Keratinocyte (primary cell): Measurements from ENCODE around the gene OSBPL10. TPM values are rescaled to one million over a fixed set of nuclear protein-coding genes. Genes with fewer than 3 reads are reported as not detected.

Experiments used
- DNase-seq: peaks from one replicate; pipeline ENCODE4 v3.0.0-alpha.2; 2011; ENCODE audit warnings: low read depth, missing footprints, low spot score
- FAIRE-seq: peaks from 2 replicates; lab custom pipeline; 2011; peaks lifted over from hg19 to GRCh38; lab: Jason Lieb, UNC
- H2AFZ ChIP-seq: 2 replicates; pipeline ENCODE4 v1.6.0; 2012; ENCODE audit warnings: low read length, control low read depth, inconsistent platforms; ENCODE audit not compliant: control insufficient read depth
- H3K27ac ChIP-seq: 2 replicates; pipeline ENCODE4 v1.5.1; 2011; ENCODE audit warnings: low read length; ENCODE audit not compliant: control insufficient read depth, insufficient read depth
- H3K27me3 ChIP-seq: 3 replicates; pipeline ENCODE4 v1.6.0; 2011; ENCODE audit warnings: low read length; ENCODE audit not compliant: control insufficient read depth, insufficient read depth; ENCODE audit errors: extremely low read depth
- H3K36me3 ChIP-seq, 2 experiments: 2 replicates in 1 of 2; 3 replicates in 1 of 2; pipeline ENCODE4 v1.5.1; 2011; ENCODE audit warnings: low read length in 2 of 2, mild to moderate bottlenecking in 1 of 2; ENCODE audit not compliant: control insufficient read depth in 2 of 2, insufficient read depth in 2 of 2; ENCODE audit errors: extremely low read depth in 1 of 2
- H3K4me1 ChIP-seq: 3 replicates; pipeline ENCODE4 v1.5.1; 2011; ENCODE audit warnings: low read length; ENCODE audit not compliant: control insufficient read depth, insufficient read depth; ENCODE audit errors: extremely low read depth
- H3K4me2 ChIP-seq: 3 replicates; pipeline ENCODE4 v1.6.0; 2011; ENCODE audit warnings: low read depth, low read length; ENCODE audit not compliant: control insufficient read depth, insufficient read depth; ENCODE audit errors: extremely low read depth
- H3K4me3 ChIP-seq, 3 experiments: fragments of 200-600 bp in 1 of 3; sonication (generic) in 1 of 3; 2 replicates in 2 of 3; 3 replicates in 1 of 3; pipeline ENCODE4 v1.5.1; 2011 to 2016; ENCODE audit warnings: low read length in 3 of 3, mild to moderate bottlenecking in 3 of 3, control low read depth in 2 of 3, inconsistent platforms in 1 of 3, low read depth in 1 of 3, mixed read lengths in 1 of 3, mixed run types in 1 of 3, moderate library complexity in 1 of 3; ENCODE audit not compliant: control insufficient read depth in 2 of 3, insufficient read depth in 2 of 3; ENCODE audit errors: extremely low read depth in 1 of 3
- H3K79me2 ChIP-seq: 2 replicates; pipeline ENCODE4 v1.6.0; 2012; ENCODE audit warnings: low read length; ENCODE audit not compliant: control insufficient read depth, insufficient read depth
- H3K9ac ChIP-seq: 3 replicates; pipeline ENCODE4 v1.6.0; 2011; ENCODE audit warnings: low read length; ENCODE audit not compliant: control insufficient read depth, insufficient read depth; ENCODE audit errors: extremely low read depth
- H3K9me1 ChIP-seq: 3 replicates; pipeline ENCODE4 v1.6.0; 2011; ENCODE audit warnings: low read length; ENCODE audit not compliant: control insufficient read depth, insufficient read depth; ENCODE audit errors: extremely low read depth
- H3K9me3 ChIP-seq: 2 replicates; pipeline ENCODE4 v1.5.1; 2012; ENCODE audit warnings: low read depth, low read length; ENCODE audit not compliant: control insufficient read depth
- H4K20me1 ChIP-seq: 3 replicates; pipeline ENCODE4 v1.6.0; 2011; ENCODE audit warnings: low read length; ENCODE audit not compliant: control insufficient read depth, insufficient read depth; ENCODE audit errors: extremely low read depth
- CTCF ChIP-seq, 3 experiments: IDR thresholded peaks in 1 of 3; conservative IDR thresholded peaks in 1 of 3; optimal IDR thresholded peaks in 1 of 3; 2 replicates in 2 of 3; 3 replicates in 1 of 3; pipeline versions ENCODE3 to v1.5.1; 2011; ENCODE audit warnings: low read length in 3 of 3, mild to moderate bottlenecking in 3 of 3, moderate library complexity in 2 of 3, control low read depth in 1 of 3, inconsistent platforms in 1 of 3; ENCODE audit not compliant: insufficient read depth in 2 of 3; ENCODE audit errors: extremely low read depth in 1 of 3
- EZH2 ChIP-seq: IDR thresholded peaks from one replicate; pipeline ENCODE4 v1.6.1; 2012; ENCODE audit warnings: inconsistent platforms, mild to moderate bottlenecking, low read length, moderate library complexity
- dilution Hi-C: fragments of 300-500 bp; cut with MboI; formaldehyde crosslinking; loops from one replicate; pipeline ENCODE4 v1.7.0; 2020; ENCODE audit warnings: low sequenced_read_pairs; ENCODE audit not compliant: extremely low pct_ligation_motif_present
- polyA plus RNA-seq, 5 experiments: library from polyadenylated mRNA; depleted of rRNA in 3 of 5; stranded (reverse) in 3 of 5; stranded (forward) in 1 of 5; unstranded in 1 of 5; fragments of >200 nt; gene quantifications; 1 replicate in 1 of 5; 2 replicates in 3 of 5; 3 replicates in 1 of 5; pipeline versions ENCODE4 v1.2.1 to v1.2.3, GENCODE V29; 2011 to 2012; ENCODE audit warnings: missing spikeins in 2 of 5, low read depth in 1 of 5, low replicate concordance in 1 of 5

The OSBPL10 gene
- polyA plus RNA-seq, 1 donor (not counting 4 experiments of a cell fraction or from before 2014, with no cell fraction given): 50.1 TPM

GRCh38 chr3:31760654-31761053, 220.4 kb downstream of the OSBPL10 start:
- no peak overlapping the region for H2AFZ ChIP-seq
- H3K4me3 ChIP-seq: no peak overlapping the region
- TF ChIP-seq CTCF (optimal IDR thresholded peaks at IDR 0.05 in 1 of 3, IDR thresholded peaks at IDR 0.05 in 1 of 3, conservative IDR thresholded peaks at IDR 0.05 in 1 of 3; ENCODE audit: extremely low read depth in 1 of 3, insufficient read depth in 2 of 3, low read length in 3 of 3) (no peak), EZH2 (no peak)
- peaks cover 3% of the 10 kb centered on the region in 2 experiments for H3K36me3 ChIP-seq
- no peak overlapping the region for H3K27ac ChIP-seq
- no peaks in the 10 kb centered on the region for H3K4me1 ChIP-seq
- H4K20me1 ChIP-seq: peaks cover 4% of the 10 kb centered on the region
- dilution Hi-C loops: no loop called here
- FAIRE-seq: no peak
- H3K9me3 ChIP-seq: no peaks in the 10 kb centered on the region
- H3K27me3 ChIP-seq: no peaks in the 10 kb centered on the region
- peaks cover 3% of the 10 kb centered on the region for H3K9me1 ChIP-seq
- DNase-seq: no peak
- peaks cover 29% of the 10 kb centered on the region for H3K79me2 ChIP-seq
- H3K4me2 ChIP-seq: no peak overlapping the region
- H3K9ac ChIP-seq: no peak overlapping the region

- no peak for FAIRE-seq
Observed at GRCh38 chr3:31758322-31758965, 222.6 kb downstream of the OSBPL10 start.

More at GRCh38 chr3:31758322-31758965, 222.6 kb downstream of the OSBPL10 start:
- Histone ChIP-seq H3K36me3 (peaks cover 3 to 10% of the 10 kb centered on the region in 2 experiments), H3K27me3 (no peaks in the 10 kb centered on the region), H3K9ac (no peak overlapping the region), H3K4me2 (no peak overlapping the region), H3K9me3 (no peaks in the 10 kb centered on the region), H3K9me1 (peaks cover 3% of the 10 kb centered on the region), H4K20me1 (peaks cover 4% of the 10 kb centered on the region), H3K4me1 (no peaks in the 10 kb centered on the region), H3K79me2 (peaks cover 36% of the 10 kb centered on the region), H2AFZ (no peak overlapping the region), H3K4me3 (no peak overlapping the region), H3K27ac (no peak overlapping the region)
- TF ChIP-seq CTCF (optimal IDR thresholded peaks at IDR 0.05 in 1 of 3, IDR thresholded peaks at IDR 0.05 in 1 of 3, conservative IDR thresholded peaks at IDR 0.05 in 1 of 3; ENCODE audit: extremely low read depth in 1 of 3, insufficient read depth in 2 of 3, low read length in 3 of 3): no peak
- DNase-seq: no peak
- dilution Hi-C loops: no loop called here
